SK-N-SH (cell line): ENCODE measurements around the gene HOXB9.

Experiments used
- TF ChIP-seq, protein P1 (sequence below): fragments of 200-600 bp; sonication (generic); IDR thresholded peaks from 2 replicates; pipeline ENCODE4 v1.6.1; 2017; ENCODE audit warnings: antibody characterized with exemption, mild to moderate bottlenecking, moderate library complexity
- TF ChIP-seq, protein P2 (sequence below): IDR thresholded peaks from 2 replicates; pipeline ENCODE4 v1.6.1; 2012; ENCODE audit warnings: mild to moderate bottlenecking, low read depth, low read length, moderate library complexity

DNA sequence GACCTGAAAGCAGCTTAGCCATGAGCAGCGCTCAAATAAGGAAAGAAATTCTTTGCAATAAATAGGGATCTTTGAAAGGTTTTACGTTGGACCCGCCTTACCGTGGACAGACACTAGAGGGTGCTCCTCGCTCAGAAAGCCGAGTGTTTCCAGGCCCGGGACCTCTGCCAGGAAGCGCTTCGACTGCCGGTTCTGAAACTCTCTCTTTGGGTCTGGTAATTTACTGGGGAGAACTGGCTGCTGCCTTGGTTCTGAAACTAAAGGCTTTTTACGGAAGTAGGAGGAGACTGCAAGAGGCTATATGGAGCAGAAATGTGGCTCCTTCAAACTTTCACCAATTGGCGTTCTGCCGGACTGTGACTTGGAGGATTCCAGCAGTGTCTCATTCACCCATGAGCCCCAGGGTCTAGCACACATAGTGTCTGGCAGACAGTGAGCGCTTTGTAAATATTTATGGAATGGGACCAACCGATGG is 45.6 kb upstream of the HOXB9 start:
- TF ChIP-seq, protein P1, sequence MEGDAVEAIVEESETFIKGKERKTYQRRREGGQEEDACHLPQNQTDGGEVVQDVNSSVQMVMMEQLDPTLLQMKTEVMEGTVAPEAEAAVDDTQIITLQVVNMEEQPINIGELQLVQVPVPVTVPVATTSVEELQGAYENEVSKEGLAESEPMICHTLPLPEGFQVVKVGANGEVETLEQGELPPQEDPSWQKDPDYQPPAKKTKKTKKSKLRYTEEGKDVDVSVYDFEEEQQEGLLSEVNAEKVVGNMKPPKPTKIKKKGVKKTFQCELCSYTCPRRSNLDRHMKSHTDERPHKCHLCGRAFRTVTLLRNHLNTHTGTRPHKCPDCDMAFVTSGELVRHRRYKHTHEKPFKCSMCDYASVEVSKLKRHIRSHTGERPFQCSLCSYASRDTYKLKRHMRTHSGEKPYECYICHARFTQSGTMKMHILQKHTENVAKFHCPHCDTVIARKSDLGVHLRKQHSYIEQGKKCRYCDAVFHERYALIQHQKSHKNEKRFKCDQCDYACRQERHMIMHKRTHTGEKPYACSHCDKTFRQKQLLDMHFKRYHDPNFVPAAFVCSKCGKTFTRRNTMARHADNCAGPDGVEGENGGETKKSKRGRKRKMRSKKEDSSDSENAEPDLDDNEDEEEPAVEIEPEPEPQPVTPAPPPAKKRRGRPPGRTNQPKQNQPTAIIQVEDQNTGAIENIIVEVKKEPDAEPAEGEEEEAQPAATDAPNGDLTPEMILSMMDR = peak; percentile 99
- TF ChIP-seq, protein P2, sequence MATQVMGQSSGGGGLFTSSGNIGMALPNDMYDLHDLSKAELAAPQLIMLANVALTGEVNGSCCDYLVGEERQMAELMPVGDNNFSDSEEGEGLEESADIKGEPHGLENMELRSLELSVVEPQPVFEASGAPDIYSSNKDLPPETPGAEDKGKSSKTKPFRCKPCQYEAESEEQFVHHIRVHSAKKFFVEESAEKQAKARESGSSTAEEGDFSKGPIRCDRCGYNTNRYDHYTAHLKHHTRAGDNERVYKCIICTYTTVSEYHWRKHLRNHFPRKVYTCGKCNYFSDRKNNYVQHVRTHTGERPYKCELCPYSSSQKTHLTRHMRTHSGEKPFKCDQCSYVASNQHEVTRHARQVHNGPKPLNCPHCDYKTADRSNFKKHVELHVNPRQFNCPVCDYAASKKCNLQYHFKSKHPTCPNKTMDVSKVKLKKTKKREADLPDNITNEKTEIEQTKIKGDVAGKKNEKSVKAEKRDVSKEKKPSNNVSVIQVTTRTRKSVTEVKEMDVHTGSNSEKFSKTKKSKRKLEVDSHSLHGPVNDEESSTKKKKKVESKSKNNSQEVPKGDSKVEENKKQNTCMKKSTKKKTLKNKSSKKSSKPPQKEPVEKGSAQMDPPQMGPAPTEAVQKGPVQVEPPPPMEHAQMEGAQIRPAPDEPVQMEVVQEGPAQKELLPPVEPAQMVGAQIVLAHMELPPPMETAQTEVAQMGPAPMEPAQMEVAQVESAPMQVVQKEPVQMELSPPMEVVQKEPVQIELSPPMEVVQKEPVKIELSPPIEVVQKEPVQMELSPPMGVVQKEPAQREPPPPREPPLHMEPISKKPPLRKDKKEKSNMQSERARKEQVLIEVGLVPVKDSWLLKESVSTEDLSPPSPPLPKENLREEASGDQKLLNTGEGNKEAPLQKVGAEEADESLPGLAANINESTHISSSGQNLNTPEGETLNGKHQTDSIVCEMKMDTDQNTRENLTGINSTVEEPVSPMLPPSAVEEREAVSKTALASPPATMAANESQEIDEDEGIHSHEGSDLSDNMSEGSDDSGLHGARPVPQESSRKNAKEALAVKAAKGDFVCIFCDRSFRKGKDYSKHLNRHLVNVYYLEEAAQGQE = no peak
